HFFc6 (cell line): ENCODE results near the gene ERBB4. TPM values are rescaled to one million over a fixed set of nuclear protein-coding genes. Genes with fewer than 3 reads are reported as not detected.

Source experiments
- DNase-seq: peaks from one replicate; pipeline ENCODE4 v3.0.0-alpha.2; 2018
- H3K27ac Mint-ChIP-seq: 2 replicates; pipeline ENCODE4 v1.8.0; 2020; ENCODE audit warnings: mild to moderate bottlenecking, mixed read lengths
- H3K27me3 Mint-ChIP-seq: 2 replicates; pipeline ENCODE4 v1.8.0; 2021; ENCODE audit warnings: mild to moderate bottlenecking, moderate library complexity, mixed read lengths; ENCODE audit not compliant: insufficient read depth
- H3K36me3 Mint-ChIP-seq: 2 replicates; pipeline ENCODE4 v1.8.0; 2021; ENCODE audit warnings: low read depth, mixed read lengths
- H3K4me1 Mint-ChIP-seq: 2 replicates; pipeline ENCODE4 v1.8.0; 2020; ENCODE audit warnings: low read depth, mixed read lengths
- H3K4me3 Mint-ChIP-seq: 2 replicates; pipeline ENCODE4 v1.8.0; 2020; ENCODE audit warnings: mild to moderate bottlenecking, moderate library complexity, mixed read lengths
- H3K9me3 Mint-ChIP-seq: 2 replicates; pipeline ENCODE4 v1.8.0; 2020; ENCODE audit warnings: mild to moderate bottlenecking, mixed read lengths
- CTCF ChIP-seq: fragments of 200-600 bp; sonication (generic); IDR thresholded peaks from 2 replicates; pipeline ENCODE4 v1.5.0; 2021; ENCODE audit warnings: antibody characterized with exemption, mild to moderate bottlenecking
- total RNA-seq, 6 experiments: library from RNA; stranded (reverse); fragmentation: NEBNext Ultra II Directional; extraction: Animal tissue kit (Norgen Biotek cat#: 25700); gene quantifications; 2 replicates in 1 of 6; 3 replicates in 5 of 6; pipeline ENCODE4 v1.2.3, GENCODE V29; 2021

Gene ERBB4
- total RNA-seq, 6 experiments from 2014 or later: not detected

DNA sequence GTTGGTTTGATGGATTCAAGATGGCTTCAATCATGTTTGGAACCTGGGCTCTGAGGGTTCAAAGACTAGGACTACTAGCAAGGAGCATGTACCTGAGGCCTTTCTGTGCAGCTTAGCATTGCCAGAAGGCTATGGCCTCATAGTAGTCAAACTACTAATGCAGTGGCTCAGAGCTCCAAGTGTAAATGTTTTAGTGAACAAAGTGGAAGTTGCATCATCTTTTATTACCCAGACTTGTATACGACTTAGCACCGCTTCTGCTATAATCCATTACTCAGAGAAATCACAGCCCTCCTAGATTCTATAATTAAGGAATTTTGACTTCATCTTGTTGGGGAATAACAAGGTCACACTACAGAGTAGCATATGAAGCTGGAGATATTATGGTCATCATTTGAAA is 210.5 kb downstream of the ERBB4 start:
- Mint-ChIP-seq H3K9me3 (no peaks in the 10 kb centered on the region; the same call in 1 of the 2 replicates), H3K27me3 (no peaks in the 10 kb centered on the region), H3K4me3 (no peak overlapping the region), H3K27ac (no peak overlapping the region), H3K36me3 (no peaks in the 10 kb centered on the region), H3K4me1 (no peaks in the 10 kb centered on the region; the same call in 1 of the 2 replicates)
- TF ChIP-seq CTCF: no peak
- DNase-seq: no peak

GRCh38 chr2:212327171-212327809 is 211.3 kb downstream of the ERBB4 start:
- H3K4me1 Mint-ChIP-seq: no peaks in the 10 kb centered on the region; the same call in 1 of the 2 replicates
- TF ChIP-seq CTCF: no peak

GRCh38 chr2:212318636-212319035 is 220.0 kb downstream of the ERBB4 start:
- Mint-ChIP-seq H3K36me3 (no peaks in the 10 kb centered on the region), H3K4me3 (no peak overlapping the region), H3K27me3 (no peaks in the 10 kb centered on the region; the same call in 1 of the 2 replicates), H3K27ac (no peak overlapping the region), H3K4me1 (no peaks in the 10 kb centered on the region; the same call in 1 of the 2 replicates), H3K9me3 (no peaks in the 10 kb centered on the region; the same call in 1 of the 2 replicates)
- DNase-seq: no peak
- TF ChIP-seq CTCF: no peak

More at GRCh38 chr2:212327171-212327809, 211.3 kb downstream of the ERBB4 start:
- no peak for DNase-seq
- Mint-ChIP-seq H3K4me3 (no peak overlapping the region), H3K27ac (no peak overlapping the region), H3K9me3 (no peaks in the 10 kb centered on the region; the same call in 1 of the 2 replicates), H3K27me3 (no peaks in the 10 kb centered on the region), H3K36me3 (no peaks in the 10 kb centered on the region)

- Mint-ChIP-seq H3K27ac (no peak overlapping the region), H3K27me3 (no peaks in the 10 kb centered on the region; the same call in 1 of the 2 replicates), H3K9me3 (no peaks in the 10 kb centered on the region; the same call in none of the 2 replicates), H3K4me3 (no peak overlapping the region), H3K4me1 (no peaks in the 10 kb centered on the region), H3K36me3 (no peaks in the 10 kb centered on the region)
- no peak for TF ChIP-seq CTCF
- DNase-seq: no peak
Observed at GRCh38 chr2:212314680-212315079, 223.9 kb downstream of the ERBB4 start.

DNA sequence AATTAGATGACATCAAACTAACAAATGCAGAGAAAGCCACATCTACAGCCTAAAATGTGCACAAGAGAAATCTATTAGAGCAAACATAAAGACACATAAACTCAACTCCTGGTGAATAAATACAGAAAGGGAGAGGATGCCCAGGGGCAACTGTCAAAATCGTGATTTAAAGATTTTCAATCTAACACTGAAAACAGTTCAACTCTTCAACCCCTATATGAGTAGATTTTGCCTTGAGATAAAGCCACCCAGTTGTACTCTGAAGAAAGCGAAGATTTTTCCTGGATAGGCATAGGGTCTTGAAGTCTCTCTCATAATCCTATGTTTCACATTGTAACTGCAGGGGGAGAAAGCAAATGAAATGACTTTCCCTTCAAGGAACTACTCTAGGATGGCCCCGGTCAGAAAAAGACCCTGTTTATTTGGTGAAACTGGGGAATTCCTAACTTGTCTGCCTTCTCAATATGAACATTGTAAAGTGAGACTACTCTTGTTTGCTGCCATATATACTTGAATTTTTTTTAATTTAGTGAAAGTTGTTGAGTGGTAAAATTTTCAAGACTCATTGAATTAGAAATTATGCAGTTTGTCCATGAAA is 226.7 kb downstream of the ERBB4 start:
- H3K9me3 Mint-ChIP-seq: no peaks in the 10 kb centered on the region; the same call in none of the 2 replicates
- H3K4me3 Mint-ChIP-seq: no peak overlapping the region
- DNase-seq: no peak
- no peak overlapping the region for H3K27ac Mint-ChIP-seq
- H3K36me3 Mint-ChIP-seq: no peaks in the 10 kb centered on the region
- H3K27me3 Mint-ChIP-seq: no peaks in the 10 kb centered on the region
- TF ChIP-seq CTCF: no peak
- H3K4me1 Mint-ChIP-seq: no peaks in the 10 kb centered on the region
